Dermis microvascular lymphatic vessel endothelial cell (primary cell): ENCODE results near the gene NEDD4. TPM values are rescaled to one million over a fixed set of nuclear protein-coding genes. Genes with fewer than 3 reads are reported as not detected.
"Not testable (repeated sequence)": the region's sequence is repeated elsewhere in the genome, so short reads cannot be mapped to it uniquely, and the experiment has no call there.

Experiments used
- DNase-seq, 2 donors: peaks; one replicate each; pipeline versions ENCODE4 v3.0.0 to v3.0.0-alpha.2; 2010; ENCODE audit warnings: low read depth in 2 of 2
- total RNA-seq: library from RNA; depleted of rRNA; stranded (reverse); fragments of >200 nt; gene quantifications from 2 replicates; pipeline ENCODE4 v1.2.1, GENCODE V29; 2014

Gene NEDD4
- 23.2 and 25.7 TPM in 2 replicates for total RNA-seq

DNA sequence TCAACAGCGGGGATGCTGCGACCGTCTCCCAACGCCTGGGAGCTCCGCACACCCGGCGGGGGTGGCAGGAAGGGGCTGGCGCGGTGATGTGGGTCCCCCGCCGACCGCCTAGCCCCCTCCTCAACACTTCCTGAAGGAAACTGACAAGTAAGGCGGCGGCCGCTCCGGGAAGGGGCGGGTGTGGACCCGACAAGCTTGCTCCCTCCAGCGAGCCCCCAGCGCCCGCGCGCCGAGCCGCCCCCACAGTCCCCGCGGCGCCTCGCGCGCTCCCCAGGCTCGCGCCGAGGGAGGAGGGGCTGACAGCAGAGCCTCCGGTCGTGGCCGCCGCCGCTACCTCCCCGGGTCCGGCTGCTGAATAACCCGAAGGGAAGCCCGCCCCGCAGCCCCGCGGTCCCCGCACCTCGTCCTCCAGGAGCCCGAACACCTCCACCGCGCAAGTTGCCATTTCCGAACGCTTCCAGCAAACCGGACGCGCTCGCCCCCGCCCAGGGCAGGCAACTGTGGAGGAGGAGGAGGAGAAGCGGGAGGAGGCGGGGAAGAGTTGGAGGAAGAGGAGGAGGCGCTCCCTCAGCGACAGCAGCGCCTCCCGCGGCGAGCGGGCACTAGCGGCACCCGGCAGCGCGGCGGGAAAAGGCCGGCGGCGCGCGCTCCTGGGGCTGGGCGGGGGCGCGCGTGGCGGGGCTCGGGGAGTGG is at the start of gene NEDD4:
TSS of gene NEDD4 (minus strand) at position 502 of the 693 bp plus-strand sequence. CDS start at position 445, 57 bp downstream.
- DNase-seq = peak; percentile 57 to 92

DNA sequence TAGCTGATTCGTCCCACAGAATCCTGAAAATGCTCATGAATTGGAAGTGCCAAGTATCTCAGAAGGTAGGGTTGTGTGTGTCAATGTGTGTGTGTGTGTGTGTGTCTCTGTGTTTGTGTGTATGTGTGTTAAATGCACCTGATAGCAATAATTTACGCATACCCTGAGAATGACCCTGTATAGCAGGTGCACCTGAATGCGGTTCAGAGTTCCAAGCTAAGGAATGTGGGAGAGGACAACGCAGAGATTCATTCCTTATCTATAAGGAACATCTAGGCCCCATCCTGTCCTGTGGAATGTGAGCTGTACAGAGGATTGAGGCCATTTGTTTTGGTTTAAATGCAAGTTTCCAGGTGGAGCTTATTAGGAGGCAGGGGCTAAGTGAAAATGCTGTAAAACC is 49.1 kb upstream of the NEDD4 start:
- DNase-seq = no peak

DNA sequence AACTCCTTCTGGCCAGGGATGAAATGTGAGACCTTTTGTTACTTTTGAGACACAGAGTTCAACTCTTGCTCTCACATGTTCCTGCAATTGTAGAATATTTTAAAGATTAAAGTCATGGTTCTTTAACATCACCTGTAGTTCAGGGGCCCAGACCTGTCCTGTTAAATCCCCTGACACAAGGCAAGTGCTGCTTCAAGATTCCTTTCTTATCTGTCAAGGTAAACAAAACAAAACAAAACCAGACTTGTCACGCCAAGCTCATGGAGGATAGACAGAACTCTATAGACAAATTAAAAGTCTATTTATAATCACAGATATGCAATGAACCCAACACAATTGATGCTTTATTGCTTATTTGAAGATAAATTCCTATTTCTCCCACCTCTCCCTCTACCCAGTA is 48.6 kb upstream of the NEDD4 start:
- no peak for DNase-seq

DNA sequence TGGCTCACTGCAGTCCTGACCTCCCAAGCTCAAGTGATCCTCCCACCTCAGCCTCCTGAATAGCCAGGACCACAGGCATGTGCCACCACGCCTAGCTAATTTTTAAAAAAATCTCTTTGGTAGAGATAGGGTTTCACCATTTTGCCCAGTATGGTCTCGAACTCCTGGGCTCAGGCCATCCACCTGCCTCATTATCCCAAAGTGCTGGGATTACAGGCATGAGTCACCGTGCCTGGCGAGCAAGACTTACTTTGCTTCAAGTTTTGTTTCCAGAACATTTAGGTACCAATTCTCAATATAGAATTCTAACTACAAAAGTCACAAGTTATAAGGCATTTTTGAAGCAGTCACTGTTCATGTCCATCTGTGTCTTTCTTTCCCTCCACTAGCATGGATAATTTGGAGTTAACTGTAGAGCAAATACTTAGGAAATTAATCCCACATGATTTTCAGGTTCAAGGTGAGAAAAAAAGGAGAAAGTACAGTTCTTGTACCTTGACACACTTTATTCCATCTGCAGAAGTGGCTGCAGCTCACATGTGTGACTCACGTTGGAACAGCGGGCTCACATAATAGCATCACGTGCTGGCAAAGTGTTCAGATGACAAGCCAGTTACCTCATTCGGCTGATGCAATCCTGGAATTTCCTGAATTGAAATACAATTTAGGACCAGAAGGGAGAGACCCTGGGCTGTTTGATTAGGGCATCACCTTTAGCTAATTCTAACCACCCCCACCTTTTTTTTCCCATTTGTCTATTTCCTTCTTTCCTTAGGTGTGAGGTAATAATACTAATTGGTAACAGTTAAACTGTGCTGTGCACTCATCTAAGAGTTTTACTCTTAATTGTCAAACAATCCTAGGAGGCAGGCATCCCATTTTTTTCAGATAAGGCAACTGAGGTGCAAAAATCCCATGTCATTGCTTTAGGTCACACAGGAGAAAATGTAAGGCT is 46.9 kb upstream of the NEDD4 start:
- peak; percentile 92 to 97 for DNase-seq

DNA sequence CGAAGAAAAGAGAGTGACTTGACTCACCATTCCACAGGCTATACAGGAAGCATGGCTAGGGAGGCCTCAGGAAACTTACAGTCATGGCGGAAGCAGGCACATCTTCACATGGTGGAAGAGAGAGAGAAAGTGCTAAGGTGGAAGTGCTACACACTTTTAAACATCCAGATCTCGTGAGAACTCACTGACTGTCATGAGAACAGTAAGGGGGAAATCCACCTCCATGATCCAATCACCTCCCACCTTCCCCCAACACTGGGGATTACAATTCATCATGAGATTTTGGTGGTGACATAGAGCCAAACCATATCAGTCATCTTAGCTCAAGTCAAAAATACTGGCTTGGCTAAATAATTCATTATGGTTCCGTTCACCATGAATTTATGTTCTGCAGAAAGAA is 45.3 kb upstream of the NEDD4 start:
- DNase-seq = no peak

DNA sequence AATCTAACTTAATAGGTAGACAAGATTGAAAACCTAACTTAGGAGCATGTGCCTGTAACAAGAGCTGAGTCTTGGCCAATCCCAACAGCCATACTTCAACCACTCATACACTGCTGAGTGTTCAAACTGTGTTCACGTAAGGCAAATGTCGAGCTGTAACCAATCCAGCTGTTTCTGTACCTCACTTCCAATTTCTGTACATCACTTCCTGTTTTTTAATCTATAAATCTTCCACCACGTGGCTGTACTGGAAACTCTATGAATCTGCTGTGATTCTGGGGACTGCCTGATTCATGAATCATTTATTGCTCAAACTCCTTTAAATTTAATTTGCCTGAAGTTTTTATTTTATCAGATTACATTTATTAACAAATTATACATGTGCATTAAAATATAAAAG is 44.6 kb upstream of the NEDD4 start:
- peak in 1 of 2 donors; percentile 11 for DNase-seq

DNA sequence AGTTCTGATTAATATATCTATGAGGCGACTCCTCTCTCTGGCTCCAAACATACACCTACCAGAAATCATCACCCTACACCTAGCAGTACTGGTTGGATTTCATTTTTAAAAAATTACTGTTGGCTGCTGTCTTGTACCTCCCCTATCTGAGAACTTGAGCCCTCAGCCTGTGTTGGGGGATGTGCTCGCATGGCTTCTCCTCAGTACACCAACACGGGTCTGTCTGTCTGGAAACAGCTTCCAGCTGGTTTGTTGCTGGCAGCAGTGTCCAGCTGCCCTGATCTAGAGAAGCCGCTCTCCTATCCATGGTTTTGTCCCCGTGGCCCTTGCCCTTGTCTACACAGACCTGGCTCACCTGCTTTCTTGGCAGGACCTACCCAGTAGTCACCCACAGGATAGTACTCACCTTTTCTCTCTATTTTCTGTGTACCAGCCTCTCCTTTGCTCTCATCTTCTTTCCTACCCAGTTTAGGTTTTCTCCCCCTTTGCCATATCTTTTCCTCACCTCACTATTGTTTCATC is 43.2 kb upstream of the NEDD4 start:
- DNase-seq = no peak

DNA sequence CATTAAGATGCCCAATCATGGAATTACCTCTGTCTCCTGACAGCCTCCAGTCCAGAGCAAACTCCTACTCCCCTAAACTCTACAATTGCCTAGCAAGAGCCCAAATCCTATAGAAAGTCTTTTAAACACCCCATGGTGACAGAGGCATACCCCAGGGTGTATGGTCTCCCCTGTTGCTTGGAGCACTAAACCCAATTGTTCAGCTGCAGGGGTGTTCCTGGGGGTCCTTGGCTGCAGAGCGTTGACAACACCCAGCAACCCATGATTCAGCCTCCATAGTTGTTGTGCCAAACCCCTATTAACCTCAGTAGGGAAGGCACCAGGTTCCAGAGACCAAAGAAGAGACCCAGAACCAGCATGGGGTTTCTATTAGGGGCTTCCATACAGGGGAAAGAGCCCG is 41.8 kb upstream of the NEDD4 start:
- no peak for DNase-seq

DNA sequence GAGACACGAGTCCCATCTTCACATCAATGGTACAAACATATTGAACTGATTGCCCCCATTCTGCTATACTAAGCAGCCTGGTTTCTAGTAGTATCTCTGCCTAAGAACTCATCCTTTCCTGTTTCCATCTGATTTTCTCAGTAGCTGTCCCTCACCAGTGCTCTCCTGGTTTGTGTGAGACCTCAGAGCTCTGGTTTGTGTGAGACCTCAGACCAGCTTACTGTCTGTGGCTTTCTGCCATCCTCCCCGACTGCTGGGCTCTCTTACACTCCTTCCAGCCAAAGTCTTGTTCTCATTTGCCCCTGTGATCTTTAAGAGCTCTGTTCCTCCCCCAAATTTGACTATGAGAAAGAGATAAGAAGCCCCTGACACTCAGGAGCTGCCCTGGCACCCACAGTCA is 41.1 kb upstream of the NEDD4 start:
- no peak for DNase-seq

DNA sequence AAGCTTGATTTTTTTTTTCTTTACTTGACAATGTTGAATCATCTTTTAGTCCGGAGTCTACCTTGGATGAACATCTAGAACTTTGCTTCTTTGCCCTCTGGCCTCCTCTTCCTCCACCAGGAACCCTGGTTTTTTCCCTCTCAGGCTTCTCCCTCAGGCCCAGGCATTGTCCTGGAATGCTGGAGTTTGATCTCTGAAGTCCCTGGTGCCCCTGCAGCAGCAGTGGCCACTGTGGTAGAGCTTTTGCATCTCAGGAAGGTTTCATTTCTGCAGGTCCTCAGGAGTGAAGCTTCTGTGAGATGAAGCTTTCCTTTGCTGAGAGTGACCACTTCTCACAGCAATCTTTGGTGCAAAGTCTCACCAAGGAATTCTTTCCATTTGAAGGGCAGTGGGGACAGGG is 39.0 kb upstream of the NEDD4 start:
- DNase-seq = no peak

DNA sequence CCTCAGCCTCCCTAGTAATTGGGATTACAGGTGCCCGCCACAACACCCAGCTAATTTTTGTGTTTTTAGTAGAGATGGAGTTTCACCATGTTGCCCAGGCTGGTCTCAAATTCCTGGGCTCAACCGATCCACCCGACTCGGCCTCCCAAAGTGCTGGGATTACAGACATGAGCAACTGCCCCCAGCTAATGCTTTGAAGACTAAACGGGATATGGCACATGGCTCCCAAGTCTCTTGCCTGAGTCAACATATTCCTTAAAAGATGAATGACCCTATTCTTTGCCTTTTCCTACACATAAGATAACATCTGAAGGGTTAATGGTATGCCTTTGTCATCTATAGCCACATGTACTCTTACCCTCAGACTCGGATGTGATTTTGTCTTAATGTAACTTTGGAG is 38.4 kb upstream of the NEDD4 start:
- no peak for DNase-seq

DNA sequence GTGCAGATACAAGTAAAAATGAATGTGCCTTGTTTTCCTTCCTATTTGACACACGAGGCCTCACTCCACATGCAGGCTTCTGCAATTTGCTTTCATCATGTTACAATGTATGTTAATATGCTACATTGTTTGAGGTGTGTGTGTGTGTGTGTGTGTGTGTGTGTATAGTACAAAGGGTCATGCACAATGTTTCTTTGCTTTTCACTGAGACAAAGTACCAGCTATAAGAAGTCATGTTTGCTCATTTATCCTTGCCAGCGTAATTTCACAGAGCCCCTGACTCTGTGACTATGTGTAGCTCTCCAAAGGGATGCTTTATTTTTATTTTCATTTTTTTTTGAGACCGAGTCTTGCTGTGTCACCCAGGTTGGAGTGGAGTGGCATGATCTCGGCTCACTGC is 38.0 kb upstream of the NEDD4 start:
- DNase-seq = no peak

DNA sequence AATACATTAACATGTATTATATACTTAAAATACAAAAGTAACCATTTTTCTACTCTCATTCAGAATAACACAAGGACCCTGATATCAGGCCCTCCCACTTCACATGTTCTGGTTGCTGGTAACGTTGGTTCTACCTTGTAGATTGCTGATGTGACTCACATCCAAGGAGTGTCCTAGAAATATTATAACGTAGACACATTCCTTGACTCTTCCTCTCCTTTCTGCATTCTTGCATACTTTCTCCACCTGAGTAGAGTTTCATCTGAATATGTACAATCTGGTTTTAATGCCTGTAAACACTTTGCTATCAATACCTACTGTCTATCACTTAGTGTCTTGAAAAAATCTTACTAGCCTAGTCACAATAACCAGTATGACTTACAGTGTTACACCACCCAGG is 35.0 kb upstream of the NEDD4 start:
- no peak for DNase-seq

DNA sequence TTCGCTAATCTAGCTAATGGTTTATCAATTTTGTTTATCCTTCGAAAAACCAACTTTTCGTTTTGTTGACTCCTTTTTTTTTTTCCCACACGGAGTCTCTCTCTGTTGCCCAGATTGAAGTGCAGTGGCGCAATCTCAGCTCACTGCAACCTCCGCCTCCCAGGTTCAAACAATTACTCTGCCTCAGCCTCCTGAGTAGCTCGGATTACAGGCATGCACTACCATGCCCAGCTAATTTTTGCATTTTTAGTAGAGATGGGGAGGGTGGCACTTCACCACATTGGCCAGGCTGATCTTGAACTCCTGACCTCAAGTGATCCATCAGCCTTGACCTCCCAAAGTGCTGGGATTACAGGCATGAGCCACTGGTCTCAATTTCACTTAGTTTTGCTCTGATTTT is 29.7 kb upstream of the NEDD4 start:
- DNase-seq = not testable (repeated sequence)

DNA sequence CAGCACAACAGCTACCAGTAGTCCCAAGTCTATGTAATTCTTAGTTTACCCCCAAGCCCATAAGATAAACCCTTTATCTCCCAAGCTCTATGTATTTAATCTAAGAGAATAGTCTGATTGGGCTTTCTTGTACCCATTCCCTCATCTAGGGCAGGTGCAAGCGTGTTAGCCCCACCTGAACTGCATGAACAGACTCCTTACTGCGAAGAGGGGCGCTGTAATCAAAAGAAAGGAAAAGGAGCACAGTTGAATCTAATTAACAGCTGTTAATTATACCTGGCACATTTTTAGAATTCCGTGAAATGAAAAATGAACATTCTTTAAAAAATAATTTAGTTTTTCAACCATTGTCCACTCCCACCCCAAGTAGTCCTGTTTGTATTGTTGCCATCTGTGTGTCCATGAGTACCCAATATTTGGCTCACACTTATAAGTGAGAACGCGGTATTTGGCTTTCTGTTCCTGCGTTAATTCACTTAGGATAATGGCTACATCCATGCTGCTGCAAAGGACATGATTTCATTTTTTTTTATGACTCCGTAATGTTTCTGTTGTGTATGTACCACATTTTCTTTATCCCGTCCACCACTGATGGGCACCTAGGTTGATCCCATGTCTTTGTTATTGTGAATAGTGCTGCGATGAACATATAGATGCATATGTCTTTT is 26.5 kb upstream of the NEDD4 start:
- DNase-seq = no peak

DNA sequence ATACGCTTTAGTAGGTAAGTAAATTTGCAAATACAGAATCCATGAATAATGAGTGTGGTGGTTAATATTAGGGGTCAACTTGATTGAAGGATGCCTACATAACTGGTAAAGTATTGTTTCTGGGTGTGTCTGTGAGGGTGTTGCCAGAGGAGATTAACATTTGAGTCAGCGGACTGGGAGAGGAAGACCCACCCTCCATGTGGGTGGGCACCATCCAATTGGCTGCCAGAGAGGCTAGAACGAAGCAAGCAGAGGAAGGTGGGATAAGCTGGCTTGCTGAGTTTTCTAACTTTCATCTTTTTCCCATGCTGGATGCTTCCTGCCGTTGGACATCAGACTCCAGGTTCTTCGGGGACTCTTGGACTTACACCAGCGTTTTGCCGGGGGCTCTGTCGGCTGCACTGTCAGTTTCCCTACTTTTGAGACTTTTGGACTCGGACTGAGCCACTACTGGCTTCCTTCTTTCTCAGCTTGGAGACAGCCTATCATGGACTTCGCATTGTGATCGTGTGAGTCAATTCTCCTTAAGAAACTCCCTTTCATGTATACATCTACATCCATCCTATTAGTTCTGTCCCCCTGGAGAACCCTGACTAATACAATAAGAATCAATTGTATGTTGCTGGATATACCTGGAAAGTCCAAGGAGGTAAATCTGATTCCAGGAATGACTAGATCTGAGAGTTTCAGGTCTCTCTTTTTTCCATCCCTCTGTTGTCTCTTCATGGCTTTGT is 25.8 kb upstream of the NEDD4 start:
- DNase-seq = no peak

DNA sequence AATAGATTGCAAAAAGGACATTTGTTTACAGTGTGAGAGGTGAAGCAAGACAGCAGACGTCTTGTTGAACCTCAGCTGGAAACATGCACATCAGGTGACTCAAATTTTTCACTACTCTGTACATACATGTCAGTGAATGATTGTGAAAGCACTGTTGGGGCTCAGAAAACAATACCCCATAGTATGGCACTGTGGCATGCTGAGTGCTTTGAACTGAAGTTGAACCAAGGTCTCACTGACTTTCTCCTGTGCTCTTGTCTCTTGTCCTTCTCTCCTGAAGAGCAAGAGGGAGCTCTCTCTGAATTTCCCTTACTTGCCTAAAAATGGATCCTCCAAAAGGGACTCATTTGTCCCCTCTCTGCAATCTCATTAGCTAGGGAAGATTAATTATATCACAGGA is 24.5 kb upstream of the NEDD4 start:
- DNase-seq = no peak

DNA sequence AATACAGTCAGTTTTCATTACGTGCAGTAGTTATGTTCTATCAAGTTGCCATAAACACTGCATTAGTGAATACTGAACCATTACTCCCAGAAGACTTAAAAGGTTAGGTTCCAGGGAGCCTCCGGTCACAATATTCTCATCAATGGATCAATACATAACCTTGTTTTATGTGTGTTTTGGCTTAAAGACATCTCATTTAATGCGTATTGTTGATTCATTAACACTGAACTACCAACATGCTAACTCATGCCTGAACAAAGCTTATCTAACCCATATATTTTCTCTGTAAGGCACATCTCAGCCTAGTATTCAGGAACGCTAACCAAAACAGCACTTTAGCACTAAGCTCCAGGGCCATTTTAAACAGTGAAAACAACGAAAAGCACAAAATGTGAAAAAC is 24.1 kb upstream of the NEDD4 start:
- DNase-seq = no peak

DNA sequence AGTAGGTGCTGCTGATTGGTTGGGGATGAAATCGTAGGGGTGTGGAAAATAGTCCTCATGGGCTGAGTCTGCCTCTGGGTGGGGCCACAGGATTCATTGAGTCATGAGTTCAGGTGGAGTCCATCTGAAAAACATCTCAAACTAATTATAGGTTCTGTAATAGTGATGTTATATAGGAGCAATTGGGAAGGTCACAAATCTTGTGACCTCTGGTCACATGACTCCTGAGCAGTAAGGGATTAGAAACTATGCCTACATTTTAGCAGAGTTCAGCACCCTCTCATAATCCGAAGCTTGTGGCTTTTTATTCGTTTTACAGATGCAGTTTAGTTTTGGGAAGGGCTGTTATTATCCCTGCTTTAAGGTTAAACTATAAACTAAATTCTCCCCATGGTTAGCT is 22.9 kb upstream of the NEDD4 start:
- no peak for DNase-seq

DNA sequence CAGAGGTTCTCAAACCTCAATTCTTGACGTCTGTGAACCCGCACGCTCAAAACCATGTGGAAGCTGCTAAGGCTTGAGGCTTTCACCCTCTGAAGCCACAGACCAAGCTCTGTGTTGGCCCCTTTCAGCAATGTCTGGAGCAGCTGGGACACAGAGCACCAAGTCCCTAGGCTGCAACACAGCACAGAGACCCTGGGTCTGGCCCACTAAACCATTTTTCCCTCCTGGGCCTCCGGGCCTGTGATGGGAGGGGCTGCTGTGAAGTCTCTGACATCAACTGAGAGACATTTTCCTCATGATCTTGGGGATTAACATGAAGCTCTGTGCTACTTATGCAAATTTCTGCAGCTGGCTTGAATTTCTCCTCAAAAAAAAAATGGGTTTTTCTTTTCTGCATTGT is 21.3 kb upstream of the NEDD4 start:
- DNase-seq = no peak

DNA sequence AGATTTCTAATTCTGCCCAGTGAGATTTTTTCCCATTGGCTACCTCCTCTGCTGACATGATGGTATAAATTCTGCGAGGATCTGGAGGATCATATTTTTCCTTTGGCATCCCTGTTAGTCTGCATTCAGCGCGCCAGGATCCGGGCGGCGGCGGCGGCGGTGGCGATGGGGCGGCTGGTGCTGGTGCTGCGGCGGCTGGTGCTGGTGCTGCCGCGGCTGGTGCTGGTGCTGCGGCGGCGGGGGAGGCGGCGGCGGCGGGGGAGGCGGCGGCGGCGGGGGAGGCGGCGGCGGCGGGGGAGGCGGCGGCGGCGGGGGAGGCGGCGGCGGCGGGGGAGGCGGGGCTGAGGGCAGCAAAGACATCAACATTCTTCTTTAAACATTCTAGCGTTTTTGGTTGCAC is 13.6 kb upstream of the NEDD4 start:
- not testable (repeated sequence) for DNase-seq
